GM19099 (cell line): Measurements from ENCODE around the gene MTCH2.

ENCODE experiments used
- POLR2A ChIP-seq: IDR thresholded peaks from 3 replicates; pipeline ENCODE4 v1.6.1; 2011; ENCODE audit warnings: low read depth; ENCODE audit not compliant: insufficient read length; ENCODE audit errors: extremely low read depth

Gene MTCH2

GRCh38 chr11:47649276-47649675 lies 6.9 kb upstream of the MTCH2 start:
- no peak for TF ChIP-seq POLR2A

- TF ChIP-seq POLR2A: no peak
Observed at GRCh38 chr11:47646019-47646418, 3.7 kb upstream of the MTCH2 start.

- TF ChIP-seq POLR2A: no peak
Observed at GRCh38 chr11:47645500-47645899, 3.1 kb upstream of the MTCH2 start.

GRCh38 chr11:47641600-47642098 lies 710 bp downstream of the MTCH2 start:
- TF ChIP-seq POLR2A: no peak

GRCh38 chr11:47631473-47631872 lies 10.9 kb downstream of the MTCH2 start:
- TF ChIP-seq POLR2A: no peak

- TF ChIP-seq POLR2A: no peak
Observed at GRCh38 chr11:47628026-47628425, 14.3 kb downstream of the MTCH2 start.

GRCh38 chr11:47626234-47626633 lies 16.1 kb downstream of the MTCH2 start:
- TF ChIP-seq POLR2A: no peak

- no peak for TF ChIP-seq POLR2A
Observed at GRCh38 chr11:47620836-47621378, 21.5 kb downstream of the MTCH2 start.

GRCh38 chr11:47617417-47617809 lies 24.9 kb downstream of the MTCH2 start:
- no peak for TF ChIP-seq POLR2A

GRCh38 chr11:47616726-47617416 lies 25.5 kb downstream of the MTCH2 start:
- TF ChIP-seq POLR2A: no peak

GRCh38 chr11:47615249-47615648 lies 27.1 kb downstream of the MTCH2 start:
- no peak for TF ChIP-seq POLR2A

GRCh38 chr11:47611348-47611794 lies 31.0 kb downstream of the MTCH2 start:
- TF ChIP-seq POLR2A: no peak

GRCh38 chr11:47609675-47610074 lies 32.7 kb downstream of the MTCH2 start:
- TF ChIP-seq POLR2A: no peak

- TF ChIP-seq POLR2A: no peak
Observed at GRCh38 chr11:47607380-47607779, 35.0 kb downstream of the MTCH2 start.

GRCh38 chr11:47606731-47607130 lies 35.6 kb downstream of the MTCH2 start:
- TF ChIP-seq POLR2A: no peak

GRCh38 chr11:47605921-47606320 lies 36.4 kb downstream of the MTCH2 start:
- TF ChIP-seq POLR2A: no peak
